Neural progenitor cell (in vitro differentiated cells): ENCODE measurements around the gene TSPAN14.

Experiments used
- EZH2 ChIP-seq: fragments of 200-600 bp; sonication (generic); IDR thresholded peaks from 2 replicates; pipeline ENCODE4 v1.6.1; 2017; ENCODE audit warnings: antibody characterized with exemption, mild to moderate bottlenecking, moderate library complexity
- TF ChIP-seq, protein P1 (sequence below): fragments of 200-600 bp; sonication (generic); IDR thresholded peaks from 2 replicates; pipeline ENCODE4 v1.5.1; 2017; ENCODE audit warnings: antibody characterized with exemption, mild to moderate bottlenecking

DNA sequence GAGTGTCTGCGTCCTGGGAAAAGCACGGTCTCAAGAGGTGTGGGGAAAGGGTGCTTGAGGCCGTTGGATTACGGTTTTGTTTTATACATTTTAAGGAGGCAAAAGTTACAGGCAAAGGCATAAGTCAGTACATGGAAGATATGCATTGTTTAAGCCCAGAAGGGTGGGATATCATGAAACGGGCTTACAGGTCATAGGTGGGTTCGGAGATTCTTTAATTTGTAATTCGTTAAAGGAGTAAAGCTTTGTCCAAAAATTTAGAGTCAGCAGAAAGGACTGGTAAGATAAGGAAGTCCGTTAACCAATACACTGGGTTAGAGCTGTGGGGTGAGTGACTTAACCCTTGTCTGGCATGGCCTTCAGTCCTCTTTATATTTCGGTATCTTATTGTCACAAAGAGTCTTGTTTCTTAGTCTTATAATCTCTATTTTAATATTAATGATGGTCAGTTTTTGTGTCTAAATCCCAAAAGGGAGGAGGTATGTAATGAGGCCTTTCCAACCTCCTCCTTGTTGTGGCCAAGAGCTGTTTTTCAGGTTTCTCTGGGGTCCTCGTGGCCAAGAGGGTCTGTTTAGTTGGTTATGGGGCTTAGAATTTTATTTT lies 12.7 kb downstream of the TSPAN14 start:
- no peak for TF ChIP-seq EZH2
- TF ChIP-seq, protein P1, sequence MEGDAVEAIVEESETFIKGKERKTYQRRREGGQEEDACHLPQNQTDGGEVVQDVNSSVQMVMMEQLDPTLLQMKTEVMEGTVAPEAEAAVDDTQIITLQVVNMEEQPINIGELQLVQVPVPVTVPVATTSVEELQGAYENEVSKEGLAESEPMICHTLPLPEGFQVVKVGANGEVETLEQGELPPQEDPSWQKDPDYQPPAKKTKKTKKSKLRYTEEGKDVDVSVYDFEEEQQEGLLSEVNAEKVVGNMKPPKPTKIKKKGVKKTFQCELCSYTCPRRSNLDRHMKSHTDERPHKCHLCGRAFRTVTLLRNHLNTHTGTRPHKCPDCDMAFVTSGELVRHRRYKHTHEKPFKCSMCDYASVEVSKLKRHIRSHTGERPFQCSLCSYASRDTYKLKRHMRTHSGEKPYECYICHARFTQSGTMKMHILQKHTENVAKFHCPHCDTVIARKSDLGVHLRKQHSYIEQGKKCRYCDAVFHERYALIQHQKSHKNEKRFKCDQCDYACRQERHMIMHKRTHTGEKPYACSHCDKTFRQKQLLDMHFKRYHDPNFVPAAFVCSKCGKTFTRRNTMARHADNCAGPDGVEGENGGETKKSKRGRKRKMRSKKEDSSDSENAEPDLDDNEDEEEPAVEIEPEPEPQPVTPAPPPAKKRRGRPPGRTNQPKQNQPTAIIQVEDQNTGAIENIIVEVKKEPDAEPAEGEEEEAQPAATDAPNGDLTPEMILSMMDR = no peak
